T47D (cell line): ENCODE data around the gene CDK5R1.
A peak's percentile ranks its signal among the peaks of the same experiment; 100 is the strongest.

Experiments used
- DNase-seq, 2 experiments: peaks; one replicate each; pipeline versions ENCODE4 v3.0.0 to v3.0.0-alpha.2; 2011 to 2012; ENCODE audit warnings: low read depth in 1 of 2, low spot score in 1 of 2
- JUND ChIP-seq: IDR thresholded peaks from 2 replicates; pipeline ENCODE4 v1.6.1; 2012; ENCODE audit warnings: low read depth
- in situ Hi-C: cut with HindIII; loops from 2 replicates; pipeline ENCODE4 v1.10.0; 2016; ENCODE audit warnings: low sequenced_read_pairs, low pct_unique_long_range_greater_than_20kb

The CDK5R1 gene

GRCh38 chr17:32453370-32453769, 33.4 kb upstream of the CDK5R1 start:
- in situ Hi-C loops, result no loop called here

GRCh38 chr17:32458371-32458770, 28.4 kb upstream of the CDK5R1 start:
- in situ Hi-C loops, result no loop called here
- TF ChIP-seq JUND, result no peak
- no peak for DNase-seq

More at GRCh38 chr17:32453370-32453769, 33.4 kb upstream of the CDK5R1 start:
- no peak for TF ChIP-seq JUND
- no peak for DNase-seq

GRCh38 chr17:32460054-32460453, 26.7 kb upstream of the CDK5R1 start:
- no peak for DNase-seq
- TF ChIP-seq JUND, result no peak
- in situ Hi-C loops, result no loop called here

GRCh38 chr17:32461498-32461852, 25.3 kb upstream of the CDK5R1 start:
- no peak for DNase-seq
- no peak for TF ChIP-seq JUND
- in situ Hi-C loops, result no loop called here

- peak in 1 of 2 experiments; percentile 67 for DNase-seq
- in situ Hi-C loops, result no loop called here
- no peak for TF ChIP-seq JUND
Measured at GRCh38 chr17:32461853-32462617, 24.8 kb upstream of the CDK5R1 start.

- no peak for DNase-seq
- in situ Hi-C loops, result no loop called here
- TF ChIP-seq JUND, result no peak
Measured at GRCh38 chr17:32463304-32463703, 23.5 kb upstream of the CDK5R1 start.

GRCh38 chr17:32464374-32464773, 22.4 kb upstream of the CDK5R1 start:
- no peak for TF ChIP-seq JUND
- in situ Hi-C loops, result no loop called here
- no peak for DNase-seq

- in situ Hi-C loops, result no loop called here
- TF ChIP-seq JUND, result no peak
Measured at GRCh38 chr17:32467949-32468348, 18.8 kb upstream of the CDK5R1 start.

GRCh38 chr17:32470405-32471167, 16.2 kb upstream of the CDK5R1 start:
- in situ Hi-C loops, result no loop called here
- TF ChIP-seq JUND, result no peak
- no peak for DNase-seq

More at GRCh38 chr17:32467949-32468348, 18.8 kb upstream of the CDK5R1 start:
- DNase-seq, result no peak

- in situ Hi-C loops, result no loop called here
Measured at GRCh38 chr17:32471652-32472051, 15.1 kb upstream of the CDK5R1 start.

GRCh38 chr17:32475258-32475657, 11.5 kb upstream of the CDK5R1 start:
- in situ Hi-C loops, result no loop called here
- DNase-seq, result no peak
- TF ChIP-seq JUND, result no peak

More at GRCh38 chr17:32471652-32472051, 15.1 kb upstream of the CDK5R1 start:
- no peak for DNase-seq
- TF ChIP-seq JUND, result no peak

- no peak for DNase-seq
- TF ChIP-seq JUND, result no peak
Measured at GRCh38 chr17:32477220-32477619, 9.6 kb upstream of the CDK5R1 start.

GRCh38 chr17:32479074-32479617, 7.6 kb upstream of the CDK5R1 start:
- in situ Hi-C loops, result no loop called here
- no peak for TF ChIP-seq JUND
- DNase-seq, result no peak

More at GRCh38 chr17:32477220-32477619, 9.6 kb upstream of the CDK5R1 start:
- in situ Hi-C loops, result no loop called here

GRCh38 chr17:32481193-32481592, 5.6 kb upstream of the CDK5R1 start:
- no peak for TF ChIP-seq JUND
- no peak for DNase-seq
- in situ Hi-C loops, result no loop called here
